NCI-H69 (cell line): ENCODE results near the gene CDH23.

Source experiments
- DNase-seq: peaks from one replicate; lab custom pipeline; 2025; lab: John Stamatoyannopoulos, UW

The CDH23 gene

DNA sequence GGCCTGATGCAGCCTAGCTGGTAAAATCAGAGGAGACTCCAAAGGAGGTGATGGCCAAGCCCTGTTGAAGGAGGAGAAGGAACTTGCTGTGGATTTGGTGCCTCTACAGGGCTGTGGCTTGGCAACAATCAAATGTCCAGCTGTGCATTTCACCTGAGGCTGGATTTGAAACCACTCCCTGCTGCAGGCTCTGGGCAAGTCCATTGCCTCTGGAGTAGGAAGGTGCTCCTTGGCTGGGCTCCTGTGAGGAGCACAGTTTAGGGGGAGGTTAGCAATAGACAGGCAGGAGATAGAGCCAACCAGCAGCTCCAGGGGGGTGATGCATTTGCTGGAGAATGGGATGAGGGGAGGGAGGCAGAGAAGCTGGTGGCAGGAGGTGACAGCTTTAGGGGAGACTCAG is 26.5 kb downstream of the CDH23 start:
- peak; percentile 7 for DNase-seq

DNA sequence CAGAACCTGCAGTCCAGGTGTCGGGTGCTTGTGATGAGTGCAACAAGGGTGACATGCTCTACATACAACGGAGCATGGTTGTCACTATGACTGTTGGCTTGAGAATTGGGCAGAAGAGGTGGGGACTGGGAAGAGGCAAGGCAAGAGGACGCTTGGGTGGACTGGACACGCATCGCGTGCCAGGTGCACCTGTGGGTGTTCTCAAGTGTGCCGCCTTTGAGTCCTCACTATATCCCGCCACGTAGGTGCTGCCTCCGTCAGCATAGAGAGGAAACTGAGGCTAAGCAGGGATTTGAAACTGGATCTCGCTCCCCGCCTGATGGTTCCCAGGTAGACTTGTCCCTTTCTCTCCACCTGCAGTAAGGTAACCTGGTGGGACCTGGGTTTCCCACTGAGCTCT is 27.2 kb downstream of the CDH23 start:
- no peak for DNase-seq

DNA sequence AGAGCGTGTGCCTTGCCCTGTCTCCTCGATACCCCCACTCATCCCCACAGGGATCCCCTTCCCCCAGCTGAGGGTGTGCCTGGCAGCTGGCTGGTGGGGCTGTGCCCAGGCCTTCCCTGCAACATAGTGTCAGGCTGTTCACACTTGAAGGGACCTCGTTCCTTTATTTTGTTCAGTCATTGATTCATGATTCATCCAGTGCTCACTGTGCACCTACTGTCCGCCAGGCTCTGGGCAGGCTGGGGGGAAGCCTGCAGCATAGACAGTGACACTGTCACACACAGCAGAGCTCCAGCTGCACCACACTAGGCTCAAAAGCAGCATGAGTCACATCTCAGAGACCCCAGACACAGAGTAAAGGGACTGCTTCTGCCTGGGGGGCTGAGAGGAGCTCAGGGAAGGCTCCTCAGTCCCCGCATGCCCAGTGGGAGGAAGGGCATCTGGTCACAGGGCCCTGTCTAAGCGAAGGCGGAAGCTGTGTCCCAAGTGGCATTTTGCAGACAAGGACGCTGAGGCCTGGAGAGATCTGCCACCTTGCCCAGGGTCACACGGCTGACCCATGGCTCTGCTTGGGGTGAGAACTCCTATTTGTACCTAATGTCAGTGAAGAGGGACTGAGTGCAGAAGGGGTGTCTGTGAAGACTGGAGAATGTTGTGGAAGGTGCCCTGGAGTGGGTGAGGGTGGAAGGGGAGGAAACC is 27.9 kb downstream of the CDH23 start:
- DNase-seq = no peak

DNA sequence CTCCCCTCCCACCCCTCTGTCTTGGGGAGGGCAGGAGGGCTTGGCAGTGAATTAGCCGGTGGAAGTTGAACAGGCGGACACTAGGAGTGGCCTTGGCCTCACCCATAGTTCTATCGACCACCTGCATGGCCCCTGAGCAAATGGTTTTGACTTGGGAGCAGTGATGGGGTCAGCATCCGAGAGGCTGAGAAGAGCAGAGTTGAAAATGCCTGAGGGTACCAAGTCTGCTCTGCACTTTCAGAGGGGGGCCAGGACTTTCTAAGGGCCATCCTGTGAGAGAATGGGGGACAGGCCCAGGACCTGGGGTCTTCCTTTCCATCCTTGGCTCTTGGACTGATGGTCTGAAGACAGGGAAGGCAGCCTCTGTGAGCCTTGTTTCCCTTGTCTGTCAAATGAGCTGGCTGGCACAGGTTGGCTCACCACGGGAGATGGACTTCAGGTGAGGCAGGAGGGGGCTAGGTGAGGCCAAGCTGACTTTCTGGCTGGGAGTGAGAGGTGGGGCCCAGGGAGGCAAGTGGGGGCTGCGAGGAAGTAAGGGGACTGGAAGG is 29.4 kb downstream of the CDH23 start:
- DNase-seq = no peak

DNA sequence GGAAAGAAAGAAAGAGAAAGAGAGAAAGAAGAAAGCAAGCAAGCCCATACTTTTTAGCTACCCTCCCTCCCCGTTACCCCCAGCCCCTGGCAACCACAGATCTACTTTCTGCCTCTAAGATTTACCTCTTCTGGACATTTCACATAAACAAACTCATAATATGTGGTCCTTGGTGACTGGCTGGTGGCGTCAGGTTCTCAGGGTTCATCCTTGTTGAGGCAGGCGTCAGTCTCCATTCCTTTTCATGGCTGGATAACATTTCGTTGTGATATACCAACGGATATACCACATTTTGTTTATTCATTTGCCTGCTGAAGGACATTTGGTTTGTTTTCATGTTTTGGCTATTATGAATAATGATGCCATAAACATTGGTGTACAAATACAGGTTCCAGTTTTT is 30.5 kb downstream of the CDH23 start:
- DNase-seq = no peak

DNA sequence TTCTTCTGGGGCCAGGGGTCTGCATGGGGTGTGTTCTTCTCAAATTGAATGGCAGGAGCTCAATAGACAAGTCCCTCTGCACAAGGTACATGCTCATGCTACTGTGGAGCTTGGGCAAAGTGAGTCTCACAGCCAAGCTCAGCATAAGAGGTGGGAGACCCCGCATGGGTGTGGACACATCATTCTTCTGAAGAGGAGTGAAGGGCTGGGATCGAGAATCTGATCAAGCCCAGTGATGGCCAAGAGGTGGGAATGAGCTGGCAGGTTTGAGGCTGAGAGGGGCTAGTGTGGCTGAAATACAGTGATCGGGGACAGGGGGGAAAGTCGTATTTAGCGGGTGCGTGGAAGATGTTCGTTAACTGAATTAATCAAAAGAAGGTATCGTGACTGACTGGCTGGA is 32.6 kb downstream of the CDH23 start:
- DNase-seq = no peak

DNA sequence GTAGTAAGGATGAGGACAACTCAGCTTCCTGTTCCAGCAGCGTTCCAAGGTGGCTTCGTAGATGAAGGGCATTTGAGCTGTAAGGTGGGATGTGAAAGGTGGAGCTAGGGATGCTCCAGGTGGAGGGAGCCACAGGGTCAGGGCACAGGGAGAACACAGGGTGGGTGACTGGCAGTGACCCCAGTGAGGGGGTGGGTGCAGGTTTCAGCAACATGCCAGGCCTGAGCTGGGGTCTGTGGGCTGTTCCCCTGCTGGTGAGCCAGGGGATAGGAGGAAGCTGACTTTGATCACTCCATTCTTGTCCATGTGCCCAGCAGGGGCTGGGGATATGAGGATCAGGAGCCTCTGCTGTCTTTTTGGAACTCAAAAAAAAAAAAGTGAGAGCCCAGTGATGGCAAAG is 33.2 kb downstream of the CDH23 start:
- peak; percentile 23 for DNase-seq

DNA sequence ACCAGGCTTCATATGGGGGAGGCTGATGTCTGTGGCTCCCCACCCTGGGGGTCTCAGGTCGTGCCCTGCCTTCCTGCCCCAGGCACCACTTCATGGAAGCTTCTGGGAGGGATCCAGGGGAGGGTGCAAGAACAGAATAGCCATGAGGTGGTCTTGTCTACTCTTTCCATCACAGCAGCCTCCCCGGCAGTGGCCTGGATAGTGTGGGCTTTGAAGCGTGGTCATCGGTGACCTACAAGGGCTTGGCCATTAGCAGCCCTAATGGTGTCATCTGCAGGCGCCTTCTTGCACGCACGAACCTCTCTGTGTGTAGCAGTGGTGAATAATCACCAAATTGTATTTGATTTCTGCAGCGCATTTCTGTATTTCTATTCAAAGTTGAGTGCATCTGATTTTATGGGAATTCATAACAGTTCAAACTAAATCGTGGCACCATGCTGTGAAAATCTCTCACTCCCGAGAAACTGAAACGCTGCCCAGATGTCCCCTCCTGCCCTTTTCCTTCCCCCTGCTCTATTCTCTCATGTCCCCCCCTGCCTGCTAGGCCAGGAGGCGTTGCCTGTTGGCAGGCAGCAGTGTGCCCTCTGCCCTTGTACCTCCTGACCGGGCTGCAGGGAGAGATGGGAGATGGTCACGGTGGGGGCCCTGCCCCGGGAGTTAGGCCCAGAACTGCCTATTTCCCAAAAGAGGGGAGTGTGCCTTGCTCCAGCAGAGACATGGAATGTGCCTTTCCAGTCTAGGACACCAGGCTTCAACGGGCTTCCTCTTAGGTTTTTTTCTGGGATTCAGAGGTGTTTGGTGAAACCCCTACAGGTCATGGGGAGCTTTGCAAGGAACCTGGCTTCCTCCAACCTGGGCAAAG is 34.8 kb downstream of the CDH23 start:
- DNase-seq = peak; percentile 49

DNA sequence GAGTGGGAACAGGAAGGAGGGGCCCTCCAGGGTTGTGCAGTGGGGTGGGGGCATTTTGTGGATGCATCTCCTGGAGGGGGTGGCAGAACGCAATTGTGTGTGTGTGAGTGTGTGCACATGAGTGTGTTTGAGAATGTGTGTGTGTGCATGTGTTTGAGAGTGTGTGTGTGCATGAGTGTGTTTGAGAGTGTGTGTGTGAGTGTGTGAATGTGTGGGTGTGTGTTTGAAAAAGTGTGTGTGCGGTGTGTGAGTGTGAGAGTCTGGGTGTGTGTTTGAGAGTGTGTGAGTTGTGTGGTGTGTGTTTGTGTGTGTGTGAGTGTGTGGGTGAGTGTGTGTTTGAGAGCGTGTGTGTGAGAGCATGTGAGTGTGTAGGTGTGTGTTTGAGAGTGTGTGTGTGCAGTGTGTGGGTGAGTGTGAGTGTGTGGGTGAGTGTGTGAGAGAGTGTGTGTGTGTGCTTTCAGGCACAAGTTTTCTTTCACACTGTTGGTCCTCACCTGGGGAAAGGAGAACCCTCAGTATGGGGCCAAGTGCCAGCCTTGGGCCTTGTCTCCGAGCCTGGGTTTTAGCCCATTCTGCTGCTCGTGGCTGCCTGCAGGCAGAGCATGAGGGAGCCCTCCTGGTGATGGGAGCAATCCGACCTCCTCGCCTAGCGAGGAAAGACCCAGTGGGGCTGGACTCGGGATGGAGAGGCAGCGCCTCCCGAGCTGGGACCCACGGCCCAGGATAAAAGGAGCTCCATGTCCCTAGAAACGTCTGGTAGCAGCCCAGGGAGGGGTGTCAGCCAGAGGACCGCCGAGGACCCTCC is 35.6 kb downstream of the CDH23 start:
- no peak for DNase-seq

DNA sequence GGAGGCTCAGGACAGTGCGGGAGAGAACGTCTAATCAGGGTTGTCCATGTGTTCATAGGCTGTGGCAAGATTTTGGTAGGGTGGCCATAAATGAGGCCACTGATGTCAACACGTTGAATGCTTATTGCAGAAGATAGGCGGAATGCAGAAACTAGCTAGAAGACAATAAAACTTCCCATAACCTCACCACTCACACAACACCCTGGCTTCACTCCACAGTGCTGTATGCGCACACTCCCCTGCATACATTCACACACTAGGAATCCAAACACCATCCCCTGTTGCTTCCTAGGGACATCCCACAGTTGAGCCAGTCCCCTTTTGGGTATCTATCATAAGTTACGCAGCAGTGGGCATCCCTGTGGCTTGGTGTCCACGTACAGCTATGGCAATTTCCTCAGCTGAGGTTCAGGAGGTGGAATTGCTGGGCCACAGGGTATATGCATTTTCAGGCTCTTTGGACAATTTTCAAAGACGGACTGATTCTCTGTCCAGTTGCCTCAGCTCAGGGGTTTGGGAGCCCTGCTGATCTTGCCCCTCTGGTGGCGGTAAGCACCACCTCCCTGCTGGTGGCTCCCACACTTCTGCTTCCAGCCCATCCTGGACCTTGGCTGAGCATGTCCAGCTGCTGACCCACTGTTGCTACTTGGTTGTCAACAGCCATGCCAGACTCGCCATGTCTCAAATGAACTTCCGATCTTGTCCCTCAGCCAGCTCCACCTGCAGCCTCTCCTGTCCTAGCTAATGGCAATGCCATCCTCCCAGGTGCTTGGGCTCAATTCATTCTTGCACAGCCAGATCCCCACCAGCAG is 36.4 kb downstream of the CDH23 start:
- no peak for DNase-seq

DNA sequence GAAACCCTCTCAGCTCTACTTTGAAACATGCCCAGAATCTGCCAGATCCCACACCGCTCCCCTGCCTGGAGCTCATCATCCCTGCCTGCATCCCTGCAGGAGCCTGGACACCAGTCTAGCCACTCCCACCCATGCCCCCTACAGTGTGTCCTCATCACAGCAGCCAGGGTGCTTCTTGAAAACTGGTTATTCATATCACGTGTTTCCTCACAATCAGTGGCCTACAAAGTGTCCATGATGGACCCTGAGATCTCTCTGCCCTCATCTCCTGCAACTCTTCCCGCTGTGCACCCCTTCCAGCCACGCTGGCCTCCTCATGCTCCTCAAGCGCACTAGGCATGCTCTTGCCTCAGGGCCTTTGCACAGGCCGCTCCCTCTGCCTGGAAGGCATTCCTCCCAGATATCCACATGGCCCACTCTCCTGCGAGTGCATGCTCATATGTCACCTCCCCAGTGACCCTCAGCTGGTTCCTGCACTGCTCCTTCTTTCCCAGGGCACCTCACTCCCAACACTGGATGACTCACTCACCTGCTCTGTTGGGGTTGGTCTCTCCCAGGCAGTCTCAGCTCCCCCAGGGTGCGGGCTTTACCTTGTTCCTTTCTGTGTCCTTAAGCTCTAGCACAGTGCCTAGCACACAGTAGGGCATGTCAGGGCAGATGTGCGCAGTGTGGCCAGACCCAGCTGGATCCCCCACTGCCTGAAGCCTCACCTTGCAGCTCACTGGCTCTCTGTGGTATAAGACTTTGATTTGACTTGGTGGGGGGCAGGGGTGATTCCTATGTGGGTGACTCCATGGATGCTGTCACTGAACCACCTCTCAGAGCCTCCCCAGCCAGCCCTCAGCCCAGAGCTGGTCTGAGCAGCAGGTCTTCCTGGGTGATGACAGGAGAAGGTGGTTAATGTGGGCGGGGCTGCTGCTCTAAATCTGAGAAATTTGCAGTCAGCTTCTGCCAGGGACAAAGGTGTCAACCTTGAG is 37.3 kb downstream of the CDH23 start:
- peak; percentile 20 for DNase-seq

DNA sequence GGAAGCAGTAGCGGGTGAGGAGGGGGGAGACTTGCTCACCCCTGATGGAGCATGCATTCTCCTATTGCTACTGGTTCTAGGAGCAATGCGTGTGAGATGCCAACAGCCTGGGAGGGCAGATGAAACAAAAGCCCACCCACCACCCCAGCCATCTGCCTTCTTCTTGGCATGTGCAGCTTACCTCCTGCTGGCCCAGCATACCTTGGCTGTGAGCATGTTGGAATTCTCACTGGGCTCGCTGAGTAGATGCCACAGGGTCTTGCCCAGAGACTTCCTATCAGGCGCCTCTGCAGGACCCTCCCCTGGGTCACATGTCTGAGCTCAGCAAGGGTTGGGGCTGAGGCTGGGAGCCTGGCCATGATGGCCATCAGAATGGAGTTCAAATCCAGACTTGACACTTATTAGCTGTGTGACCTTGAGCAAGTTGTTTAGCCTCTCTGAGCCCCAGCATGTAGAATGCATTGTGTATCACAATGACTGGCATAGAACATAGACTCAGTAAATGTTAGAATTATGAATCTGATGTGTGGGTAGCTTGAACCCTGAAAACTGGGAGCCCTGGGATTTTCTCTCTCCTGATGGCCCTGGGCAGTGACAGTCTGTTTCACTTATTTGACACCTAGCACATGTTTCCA is 38.2 kb downstream of the CDH23 start:
- peak; percentile 36 for DNase-seq

DNA sequence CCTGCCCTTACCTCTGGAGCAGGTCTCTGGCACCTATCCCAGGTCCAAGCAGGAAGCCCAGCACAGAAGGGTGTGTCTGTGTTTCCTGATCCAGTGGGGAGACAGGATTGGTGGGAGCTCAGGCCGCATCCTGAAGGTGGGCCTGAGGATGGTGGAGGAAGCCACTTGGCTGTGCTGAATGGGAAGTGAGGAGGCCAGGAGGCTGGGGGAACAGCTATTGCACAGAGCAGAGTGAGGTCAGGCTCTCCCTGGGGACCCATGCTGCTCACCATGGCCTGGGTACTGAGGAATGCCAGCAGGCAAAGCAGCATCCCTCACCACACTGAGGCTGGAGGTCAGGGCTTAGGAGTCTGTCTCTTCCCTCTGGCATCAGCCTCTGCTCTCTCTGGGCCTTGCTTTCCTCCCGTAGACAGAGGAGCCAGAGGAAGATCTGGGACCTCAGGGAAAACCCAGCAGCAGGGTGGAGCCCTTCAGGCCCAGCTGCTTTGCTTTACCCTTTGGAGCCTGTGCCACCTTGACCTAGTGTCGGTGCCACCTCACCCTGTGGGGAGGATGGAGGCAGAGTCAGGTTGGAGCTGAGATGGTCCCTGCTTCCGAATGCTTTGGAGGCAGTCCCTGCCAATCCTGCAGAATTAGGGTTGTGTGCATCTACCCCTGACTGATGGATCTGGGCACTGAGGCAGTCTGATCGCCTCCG is 39.0 kb downstream of the CDH23 start:
- DNase-seq = peak; percentile 17

DNA sequence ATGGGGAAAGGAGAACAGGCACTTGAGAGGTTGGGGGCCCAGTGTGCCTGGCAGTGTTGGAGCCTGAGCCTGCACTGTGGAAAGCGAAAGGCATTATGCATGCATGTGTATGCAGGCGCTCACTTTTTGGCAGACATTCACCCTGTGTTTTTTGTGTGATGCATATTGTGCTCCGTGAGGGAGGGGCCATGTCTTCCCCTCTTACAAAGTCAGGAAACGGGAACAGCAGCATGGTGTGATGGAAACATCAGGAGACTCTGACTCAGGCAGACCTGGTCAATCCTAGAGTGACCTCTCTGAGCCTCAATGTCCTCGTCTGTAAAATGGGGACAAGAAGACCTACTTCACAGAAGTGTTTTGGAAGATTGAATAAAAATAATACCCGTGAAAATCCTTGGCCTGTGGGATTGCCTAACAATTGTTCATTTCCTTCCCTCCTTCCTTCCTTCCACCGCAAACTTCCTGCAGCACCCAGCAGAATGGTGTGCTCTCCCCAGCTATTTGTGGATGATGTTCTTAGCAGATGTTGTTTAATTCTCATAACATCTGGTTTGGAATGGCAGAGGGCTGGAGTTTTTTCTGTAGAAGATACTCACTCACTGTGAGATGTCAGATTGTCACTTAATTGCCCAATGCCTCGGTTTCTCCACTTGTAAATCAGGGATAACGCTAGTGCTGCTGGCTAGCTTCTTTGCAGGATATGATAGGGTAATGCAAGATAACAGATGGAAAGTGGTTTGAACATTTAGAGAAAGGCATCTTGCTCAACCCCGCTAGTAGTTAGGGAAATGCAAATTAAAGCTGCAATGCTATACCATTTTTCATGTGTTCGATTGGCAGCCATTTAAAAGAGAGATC is 39.8 kb downstream of the CDH23 start:
- DNase-seq = no peak

DNA sequence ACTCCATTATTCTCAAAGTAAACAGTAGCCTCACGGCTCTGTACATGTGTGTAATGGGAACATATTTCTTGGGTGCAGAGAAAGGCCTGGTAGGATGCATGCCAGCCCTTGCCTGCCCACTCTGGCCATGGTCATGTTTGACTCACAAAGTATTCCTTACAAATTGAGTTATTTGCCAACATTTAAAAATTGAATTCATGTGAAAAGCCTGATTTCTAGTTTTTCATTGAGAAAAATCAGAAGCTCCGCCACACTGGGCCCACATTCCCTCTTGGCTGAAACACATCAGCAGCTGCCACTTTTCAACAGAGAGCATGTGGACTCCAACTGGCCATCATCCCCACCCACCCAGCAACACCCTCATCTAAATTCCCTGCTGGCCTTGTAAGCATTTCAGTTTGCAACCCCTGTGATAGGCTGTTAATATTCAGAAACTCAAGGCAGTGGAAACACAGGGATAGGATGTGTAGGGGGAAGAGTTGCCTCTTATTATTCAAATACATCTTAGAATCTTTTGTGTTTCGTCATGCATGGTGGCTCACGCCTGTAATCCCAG is 40.9 kb downstream of the CDH23 start:
- no peak for DNase-seq

DNA sequence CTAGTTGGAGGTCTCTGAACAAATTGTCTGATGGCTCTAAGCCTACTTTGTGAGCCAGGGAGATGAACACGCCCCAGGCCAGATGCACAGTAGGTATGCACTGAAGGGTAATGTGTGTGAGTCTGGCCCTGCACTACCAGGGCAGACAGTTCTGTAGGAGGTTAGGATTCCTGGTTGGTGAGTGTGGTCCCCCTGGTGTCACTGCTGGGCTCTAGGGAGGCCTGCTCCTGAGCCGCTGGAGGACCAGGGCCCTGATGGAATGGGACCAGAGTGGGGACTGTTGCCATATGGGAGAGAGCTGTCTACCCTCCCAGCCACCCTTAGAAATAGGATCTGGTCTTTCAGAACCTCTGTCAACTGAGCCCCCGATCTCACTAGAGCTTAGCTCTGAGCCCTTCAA is 42.0 kb downstream of the CDH23 start:
- DNase-seq = no peak

DNA sequence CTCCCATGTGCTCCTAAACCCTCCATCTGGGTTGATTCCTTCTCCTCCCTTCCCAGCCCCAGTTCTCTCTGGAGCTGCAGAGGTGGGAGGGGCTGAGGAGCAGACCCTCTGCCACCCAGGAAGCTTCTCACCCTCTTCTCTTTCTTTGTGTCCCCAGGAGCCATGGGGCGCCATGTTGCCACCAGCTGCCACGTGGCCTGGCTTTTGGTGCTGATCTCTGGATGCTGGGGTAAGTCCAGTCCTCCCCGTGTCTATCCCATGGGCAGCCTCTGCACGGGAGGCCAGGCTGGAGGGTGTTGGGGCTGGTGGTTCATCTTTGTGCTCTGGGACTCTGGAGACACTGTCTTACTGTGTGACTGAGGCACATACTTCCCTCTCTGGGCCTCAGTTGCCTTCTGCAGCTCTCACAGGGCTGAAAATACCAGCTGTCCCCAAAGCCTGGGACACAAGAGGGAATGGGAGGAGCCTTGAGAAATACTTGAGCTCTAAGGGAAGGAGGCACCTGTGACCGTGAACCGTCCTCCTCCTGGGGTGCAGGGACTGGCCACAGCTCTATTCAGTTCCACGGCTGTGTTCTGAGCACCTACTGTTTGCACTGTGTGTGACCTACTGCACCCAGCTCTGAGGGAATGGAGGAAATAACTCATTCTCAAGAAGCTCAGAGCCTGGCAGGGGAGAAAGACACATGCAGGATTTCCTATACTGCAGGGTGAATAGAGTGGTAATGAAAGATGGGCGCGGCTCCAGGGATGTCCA is 43.1 kb downstream of the CDH23 start:
- DNase-seq = no peak
